AG09319 (cell line): ENCODE measurements around the gene RASGRF1.
A peak's percentile ranks its signal among the peaks of the same experiment; 100 is the strongest.
"Not testable (repeated sequence)": the region's sequence is repeated elsewhere in the genome, so short reads cannot be mapped to it uniquely, and the experiment has no call there.

Source experiments
- DNase-seq: peaks from one replicate; pipeline ENCODE4 v3.0.0-alpha.2; 2010; ENCODE audit warnings: low read depth; ENCODE audit errors: extremely low read depth
- TF ChIP-seq, protein P1 (sequence below): IDR thresholded peaks from 2 replicates; pipeline ENCODE4 v1.5.1; 2011; ENCODE audit warnings: low read depth, mild to moderate bottlenecking, inconsistent platforms, low read length, moderate library complexity

Gene RASGRF1

DNA sequence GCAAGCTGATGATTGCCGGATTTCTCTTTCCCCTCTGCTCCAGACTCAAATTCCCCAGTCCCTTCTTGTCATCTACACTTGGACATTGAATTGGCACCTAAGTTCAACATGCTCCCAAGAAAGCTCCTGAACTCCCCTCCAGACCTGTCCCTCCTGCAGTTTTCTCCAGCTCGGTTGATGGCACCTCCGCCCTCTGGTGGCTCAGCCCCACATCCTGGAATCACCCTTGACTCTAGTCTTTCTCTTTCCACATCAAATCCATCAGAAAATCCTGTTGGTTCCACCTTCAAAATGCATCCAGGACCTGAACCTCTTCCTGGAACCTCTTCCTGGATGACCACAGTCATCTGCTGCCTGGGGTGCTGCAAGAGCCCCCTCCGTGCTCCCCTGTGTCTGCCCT is 60.1 kb downstream of the RASGRF1 start:
- no peak for DNase-seq
- TF ChIP-seq, protein P1, sequence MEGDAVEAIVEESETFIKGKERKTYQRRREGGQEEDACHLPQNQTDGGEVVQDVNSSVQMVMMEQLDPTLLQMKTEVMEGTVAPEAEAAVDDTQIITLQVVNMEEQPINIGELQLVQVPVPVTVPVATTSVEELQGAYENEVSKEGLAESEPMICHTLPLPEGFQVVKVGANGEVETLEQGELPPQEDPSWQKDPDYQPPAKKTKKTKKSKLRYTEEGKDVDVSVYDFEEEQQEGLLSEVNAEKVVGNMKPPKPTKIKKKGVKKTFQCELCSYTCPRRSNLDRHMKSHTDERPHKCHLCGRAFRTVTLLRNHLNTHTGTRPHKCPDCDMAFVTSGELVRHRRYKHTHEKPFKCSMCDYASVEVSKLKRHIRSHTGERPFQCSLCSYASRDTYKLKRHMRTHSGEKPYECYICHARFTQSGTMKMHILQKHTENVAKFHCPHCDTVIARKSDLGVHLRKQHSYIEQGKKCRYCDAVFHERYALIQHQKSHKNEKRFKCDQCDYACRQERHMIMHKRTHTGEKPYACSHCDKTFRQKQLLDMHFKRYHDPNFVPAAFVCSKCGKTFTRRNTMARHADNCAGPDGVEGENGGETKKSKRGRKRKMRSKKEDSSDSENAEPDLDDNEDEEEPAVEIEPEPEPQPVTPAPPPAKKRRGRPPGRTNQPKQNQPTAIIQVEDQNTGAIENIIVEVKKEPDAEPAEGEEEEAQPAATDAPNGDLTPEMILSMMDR, result no peak

DNA sequence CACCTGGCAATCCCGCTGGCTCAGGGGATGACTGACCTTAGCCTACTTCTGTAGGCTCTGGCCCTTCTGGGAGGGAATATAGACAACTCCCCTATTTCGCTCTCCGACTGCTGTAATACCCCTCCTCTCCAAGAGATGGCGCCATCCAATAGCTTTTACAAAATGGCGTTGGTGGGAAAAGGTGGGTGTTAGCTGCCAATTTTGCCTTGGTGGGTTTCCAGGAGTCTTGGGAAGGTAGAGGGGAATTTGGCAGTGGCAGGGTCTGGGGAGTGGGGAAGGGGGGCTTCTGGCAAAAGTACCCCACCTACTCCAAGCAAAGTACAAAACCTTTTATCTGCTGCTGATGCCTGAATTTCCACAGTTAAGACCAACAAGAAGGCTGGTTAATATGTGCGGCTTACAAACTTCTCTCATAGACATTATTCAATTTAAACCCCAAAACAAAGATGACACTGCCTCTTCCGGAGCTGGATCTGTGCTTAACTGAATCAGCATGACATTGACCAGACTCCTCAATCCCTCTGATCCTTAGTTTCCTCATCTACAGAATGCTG is 62.1 kb downstream of the RASGRF1 start:
- no peak for DNase-seq
- TF ChIP-seq, protein P1, result peak; percentile 79

DNA sequence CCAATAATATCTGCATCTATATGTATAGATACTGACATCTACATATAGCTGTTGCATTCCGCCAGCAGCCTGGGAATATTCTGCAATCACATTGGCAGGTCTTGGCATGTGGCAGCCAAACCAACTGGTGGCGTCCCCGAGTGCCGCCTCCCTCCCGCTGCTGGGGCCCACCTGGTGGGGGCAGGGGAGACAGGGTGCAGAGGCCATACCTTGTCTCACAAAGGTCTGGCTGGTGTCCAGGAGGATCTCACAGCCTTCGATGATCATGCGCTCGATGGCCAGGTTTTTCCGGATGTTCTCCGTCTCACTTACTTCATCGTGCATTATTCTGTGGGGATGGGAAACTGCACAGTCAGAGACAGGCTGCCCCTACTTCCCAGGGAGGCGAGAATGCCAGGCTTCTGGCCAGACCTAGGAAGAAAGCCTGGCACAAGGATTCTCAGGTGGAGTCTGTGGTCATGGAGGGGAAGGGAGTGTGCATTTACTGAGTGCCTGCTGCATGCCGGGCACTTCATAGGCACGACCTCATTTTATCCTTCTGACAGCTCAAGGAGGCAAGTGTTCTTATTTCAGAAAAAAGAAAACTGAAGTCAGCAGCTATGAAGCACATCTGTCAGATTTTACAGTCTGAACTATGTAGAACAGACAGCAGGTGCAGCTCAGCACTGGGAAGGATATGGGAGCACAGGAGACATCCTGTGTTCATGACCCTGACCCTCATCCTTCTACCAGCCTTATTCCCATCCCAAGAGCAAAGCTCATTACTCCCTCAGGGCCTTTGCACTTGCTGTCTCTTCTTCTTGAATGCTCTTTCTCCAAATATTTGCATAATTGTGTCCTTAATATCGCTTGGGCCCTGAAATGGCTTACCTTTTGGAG is 62.8 kb downstream of the RASGRF1 start:
- DNase-seq, result no peak
- TF ChIP-seq, protein P1, result no peak

DNA sequence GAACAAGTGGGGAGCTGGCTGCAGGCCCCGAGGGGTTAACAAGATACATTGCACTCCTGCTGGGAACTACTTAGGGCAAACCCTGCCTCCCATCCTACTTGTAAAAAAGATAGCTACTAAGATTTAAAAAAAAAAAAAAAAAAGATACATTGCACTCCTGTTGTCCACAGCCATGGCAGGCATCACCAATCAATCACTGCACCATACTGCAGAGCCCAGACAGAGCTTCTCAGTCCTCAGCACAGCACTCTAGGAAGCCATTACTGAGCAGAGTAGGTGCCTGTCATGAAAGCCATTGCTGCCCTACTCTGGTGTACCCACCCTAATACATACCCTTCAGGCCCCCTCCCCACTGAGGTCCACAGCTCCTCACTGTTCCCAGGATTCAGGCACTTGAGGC is 64.8 kb downstream of the RASGRF1 start:
- no peak for DNase-seq
- TF ChIP-seq, protein P1, result no peak

DNA sequence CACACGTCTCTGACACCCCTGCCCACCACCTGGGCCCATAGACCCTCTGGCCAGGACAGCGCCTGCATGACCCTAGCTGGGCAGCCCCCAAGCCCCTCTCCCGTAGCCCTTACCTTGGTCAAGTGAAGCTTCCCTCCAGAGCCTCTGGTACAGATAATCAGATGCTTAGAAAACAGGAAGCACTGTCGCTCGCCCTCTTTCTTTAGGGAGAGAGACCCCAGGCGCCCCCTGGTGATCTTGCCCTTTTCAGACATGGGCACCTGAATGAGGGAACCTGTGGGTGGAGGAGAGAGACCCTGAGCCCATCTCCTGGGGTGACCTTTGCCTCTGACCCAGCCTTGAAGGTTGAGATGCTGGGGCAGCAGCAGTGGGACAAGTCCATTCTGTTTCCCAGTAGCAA is 65.4 kb downstream of the RASGRF1 start:
- TF ChIP-seq, protein P1, result no peak; the same call in 1 of the 2 replicates
- DNase-seq, result no peak

DNA sequence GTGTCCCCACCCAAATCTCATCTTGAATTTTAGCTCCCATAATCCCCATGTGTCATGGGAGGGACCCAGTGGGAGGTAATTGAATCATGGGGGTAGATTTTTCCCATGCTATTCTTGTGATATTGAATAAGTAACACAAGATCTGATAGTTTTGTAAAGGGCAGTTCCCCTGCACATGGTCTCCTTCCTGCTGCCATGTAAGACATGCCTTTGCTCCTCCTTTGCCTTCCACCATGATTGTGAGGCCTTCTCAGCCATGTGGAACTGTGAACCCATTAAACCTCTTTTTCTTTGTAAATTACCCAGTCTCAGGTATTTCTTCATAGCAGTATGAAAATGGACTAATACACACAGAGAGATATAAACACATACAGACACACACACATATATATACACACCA is 66.1 kb downstream of the RASGRF1 start:
- DNase-seq, result not testable (repeated sequence)

DNA sequence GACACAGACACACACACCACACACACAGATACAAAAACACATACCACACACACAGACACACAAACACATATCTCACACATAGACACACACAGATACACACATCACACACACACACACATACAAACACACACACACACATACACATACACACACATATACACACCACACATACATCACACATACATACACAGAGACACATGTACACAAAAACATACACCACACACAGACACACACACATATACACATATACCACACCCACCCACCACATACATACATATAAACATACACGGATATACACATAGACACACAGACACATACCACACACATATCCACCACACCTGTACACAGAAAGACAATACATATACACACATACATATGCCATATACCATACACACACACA is 66.7 kb downstream of the RASGRF1 start:
- TF ChIP-seq, protein P1, result no peak
- no peak for DNase-seq
